Transverse colon (tissue), 4 donors: ENCODE measurements around the gene RASL12. TPM values are rescaled to one million over a fixed set of nuclear protein-coding genes. Genes with fewer than 3 reads are reported as not detected.

ENCODE experiments used
- small RNA-seq, 4 donors: library from RNA; depleted of rRNA; stranded (forward); fragments of <200 nt; gene quantifications; one replicate each; pipeline ENCODE3, GENCODE V24; 2016
- total RNA-seq, 4 donors: library from RNA; depleted of rRNA; stranded (reverse); fragments of >200 nt; gene quantifications; one replicate each; pipeline ENCODE4 v1.1.0, GENCODE V29; 2016

RASL12 gene
- total RNA-seq, 4 donors from 2014 or later = 13.9 to 46.8 (median 16.4) TPM

Small RNA genes within 50 kb of the gene (small RNA-seq; reads per million reads assigned to genes)
- gene AC013553.1 = 0 to 0.28 (median 0) reads per million in 4 donors

Other genes with a start within 250 kb of the RASL12 start
- 10 to 100 TPM in 1 of 4 donors, 1 to 10 TPM in 3; 1.1 to 49.8 (median 2.3) TPM for gene PIF1, start 242.3 kb downstream of the RASL12 start, total RNA-seq
- 10 to 100 TPM in 2 of 4 donors, 1 to 10 TPM in 2; 4.6 to 12.3 (median 9.8) TPM for gene PLEKHO2, start 226.1 kb downstream of the RASL12 start, total RNA-seq
- 1 to 10 TPM in 3 of 4 donors, under 1 TPM in 1; 0.82 to 7.1 (median 3.2) TPM for gene ANKDD1A, start 156.1 kb downstream of the RASL12 start, total RNA-seq
- 10 to 100 TPM; 27.7 to 67.2 (median 53.0) TPM for gene SPG21, start 78.1 kb downstream of the RASL12 start, total RNA-seq
- gene MTFMT, start 38.4 kb downstream of the RASL12 start, total RNA-seq = 10 to 100 TPM in 3 of 4 donors, 1 to 10 TPM in 1; 9.8 to 40.5 (median 31.0) TPM
- gene SLC51B, start 22.6 kb downstream of the RASL12 start, total RNA-seq = 100 to 1,000 TPM in 2 of 4 donors, 10 to 100 TPM in 1, 1 to 10 TPM in 1; 3.4 to 150 (median 121) TPM
- not detected for gene KBTBD13, start 8.8 kb upstream of the RASL12 start, total RNA-seq
- 1 to 10 TPM; 2.0 to 8.2 (median 4.4) TPM for gene UBAP1L, start 47.2 kb upstream of the RASL12 start, total RNA-seq
- 10 to 100 TPM; 12.4 to 22.1 (median 16.3) TPM for gene PDCD7, start 65.8 kb upstream of the RASL12 start, total RNA-seq
- 10 to 100 TPM; 12.0 to 72.2 (median 57.4) TPM for gene CLPX, start 117.4 kb upstream of the RASL12 start, total RNA-seq
- 10 to 100 TPM in 3 of 4 donors, 1 to 10 TPM in 1; 8.1 to 89.6 (median 18.5) TPM for gene CILP, start 143.5 kb upstream of the RASL12 start, total RNA-seq
- gene PARP16, start 218.9 kb upstream of the RASL12 start, total RNA-seq = 10 to 100 TPM in 1 of 4 donors, 1 to 10 TPM in 3; 4.6 to 11.5 (median 7.5) TPM
- not detected for gene RNU5A-1, start 228.1 kb upstream of the RASL12 start, total RNA-seq
- not detected for gene RNU5B-1, start 236.7 kb upstream of the RASL12 start, total RNA-seq